Activated gamma-delta T cell treated with anti-CD3 and anti-CD28 coated beads, Interleukin-2, amount 50 U/mL, for 16 hours (primary cell): Measurements from ENCODE around the gene CD79B.
"Not testable (repeated sequence)": the region's sequence is repeated elsewhere in the genome, so short reads cannot be mapped to it uniquely, and the experiment has no call there.

ENCODE experiments used
- DNase-seq: peaks from one replicate; pipeline ENCODE4 v3.0.0-alpha.2; 2020; ENCODE audit warnings: low read depth

The CD79B gene

GRCh38 chr17:63910096-63910495, 22.0 kb downstream of the CD79B start:
- no peak for DNase-seq

GRCh38 chr17:63909586-63909985, 22.5 kb downstream of the CD79B start:
- DNase-seq = not testable (repeated sequence)

DNA sequence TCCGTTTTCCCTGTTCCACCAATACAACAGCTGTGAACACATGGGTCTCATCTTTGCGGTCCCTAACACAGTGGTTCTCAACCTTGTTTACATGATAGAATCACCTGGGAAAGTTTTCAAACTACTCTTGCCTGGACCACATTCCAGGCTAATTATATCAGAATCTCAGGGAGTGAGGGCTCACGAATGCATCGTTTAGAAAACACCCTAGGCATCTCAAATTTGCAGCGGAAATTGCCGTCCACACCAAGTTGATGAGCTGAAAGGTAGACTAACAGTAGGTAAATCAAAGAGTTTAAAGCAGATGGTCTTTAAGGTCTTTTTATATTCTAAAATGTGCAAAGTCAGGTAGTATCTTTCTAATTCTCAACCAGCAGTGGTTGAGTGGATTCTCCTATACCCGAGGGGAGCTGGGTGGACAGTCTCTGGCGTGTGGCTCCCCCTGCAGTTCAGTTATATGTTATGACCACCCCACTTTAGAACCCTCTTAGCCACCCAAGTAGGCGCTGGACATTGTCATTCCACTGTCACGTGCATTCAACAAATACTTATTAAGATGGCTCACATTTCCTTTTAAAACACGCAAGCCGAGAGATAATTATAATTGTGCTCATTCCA, 24.9 kb downstream of the CD79B start:
- not testable (repeated sequence) for DNase-seq

- not testable (repeated sequence) for DNase-seq
Measured at GRCh38 chr17:63904796-63905195, 27.3 kb downstream of the CD79B start.

DNA sequence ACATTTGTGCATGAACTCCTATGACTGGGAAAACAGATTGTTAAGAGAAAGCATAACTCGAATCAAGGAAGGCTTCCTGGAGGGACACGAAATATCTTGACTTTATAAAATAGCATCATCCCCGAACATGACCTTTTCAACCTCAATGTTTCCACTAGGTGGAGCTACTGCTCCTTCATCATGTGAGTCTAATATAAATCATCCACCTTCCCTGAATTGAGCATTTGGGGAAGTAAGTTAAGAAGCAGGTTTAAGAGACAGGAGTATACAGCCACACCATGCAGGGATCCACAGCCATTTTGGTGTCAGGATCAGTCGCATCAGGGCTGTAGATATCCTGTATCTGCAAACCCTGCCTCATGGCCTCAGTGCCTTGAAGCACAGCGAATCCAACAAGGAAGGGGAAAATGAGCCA, 28.3 kb downstream of the CD79B start:
- DNase-seq = not testable (repeated sequence)

- DNase-seq = not testable (repeated sequence)
Measured at GRCh38 chr17:63901971-63902370, 30.2 kb downstream of the CD79B start.

DNA sequence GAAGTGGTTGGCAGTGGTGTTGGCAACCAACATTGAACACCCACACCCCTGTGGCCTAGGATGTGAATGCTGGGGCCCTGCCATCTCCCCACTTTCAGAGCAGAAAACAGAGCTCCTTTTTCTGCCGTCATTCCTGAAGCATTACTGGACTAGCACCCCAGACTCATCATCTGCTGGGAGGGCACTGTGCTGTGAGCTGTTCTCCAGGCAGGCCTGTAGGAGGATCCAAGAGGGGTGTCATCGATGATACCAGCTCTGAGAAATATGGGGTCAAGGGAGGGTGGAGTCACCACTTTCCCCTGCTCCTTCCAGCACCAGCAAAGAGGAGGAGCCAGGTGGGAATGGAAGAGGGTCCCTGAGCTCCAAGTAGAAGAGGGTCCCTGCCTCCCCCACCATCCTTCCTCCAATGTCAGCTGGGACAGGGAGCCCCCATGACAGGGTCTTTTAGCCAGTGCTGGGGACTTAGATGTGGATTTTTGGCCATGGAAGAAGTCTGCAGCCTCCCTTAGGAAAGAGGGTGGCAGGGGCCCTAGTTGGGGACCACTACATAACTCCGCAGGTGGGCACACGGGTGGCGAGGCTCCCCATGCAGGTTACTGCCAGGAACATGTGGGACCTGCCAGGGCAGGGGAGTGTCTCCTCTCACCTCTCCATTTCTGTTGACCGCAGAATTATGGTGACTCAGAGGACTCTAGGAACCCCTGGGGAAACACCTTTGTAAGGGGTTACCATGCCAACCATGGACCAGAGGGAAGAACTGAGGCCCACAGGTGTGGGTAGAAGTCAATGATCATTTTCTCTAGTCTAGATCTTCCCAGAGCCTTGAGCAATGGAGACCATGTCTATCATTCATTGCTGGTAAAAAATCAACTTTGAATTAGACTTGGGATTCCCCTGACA, 33.0 kb downstream of the CD79B start:
- not testable (repeated sequence) for DNase-seq

- not testable (repeated sequence) for DNase-seq
Measured at GRCh38 chr17:63896524-63897354, 35.4 kb downstream of the CD79B start, which contains the start of gene CSH1. CSH1 (minus strand) TSS chr17:63896574; CDS start chr17:63896511, 63 bp downstream.

GRCh38 chr17:63894821-63895220, 37.3 kb downstream of the CD79B start:
- not testable (repeated sequence) for DNase-seq

- not testable (repeated sequence) for DNase-seq
Measured at GRCh38 chr17:63894021-63894420, 38.1 kb downstream of the CD79B start.

DNA sequence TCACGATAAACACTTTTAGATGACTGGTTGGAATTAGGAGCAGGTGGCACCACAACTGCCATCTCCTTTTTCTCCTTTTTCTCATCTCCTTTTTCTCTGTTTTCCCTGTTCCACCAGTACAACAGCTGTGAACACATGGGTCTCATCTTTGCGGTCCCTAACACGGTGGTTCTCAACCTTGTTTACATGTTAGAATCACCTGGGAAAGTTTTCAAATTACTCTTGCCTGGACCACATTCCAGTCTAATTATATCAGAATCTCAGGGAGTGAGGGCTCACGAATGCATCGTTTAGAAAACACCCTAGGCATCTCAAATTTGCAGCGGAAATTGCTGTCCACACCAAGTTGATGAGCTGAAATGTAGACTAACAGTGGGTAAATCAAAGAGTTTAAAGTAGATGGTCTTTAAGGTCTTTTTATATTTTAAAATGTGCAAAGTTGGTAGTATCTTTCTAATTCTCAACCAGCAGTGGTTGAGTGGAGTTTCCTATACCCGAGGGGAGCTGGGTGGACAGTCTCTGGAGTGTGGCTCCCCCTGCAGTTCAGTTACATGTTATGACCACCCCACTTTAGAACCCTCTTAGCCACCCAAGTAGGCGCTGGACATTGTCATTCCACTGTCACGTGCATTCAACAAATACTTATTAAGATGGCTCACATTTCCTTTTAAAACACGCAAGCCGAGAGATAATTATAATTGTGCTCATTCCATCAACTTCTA, 39.7 kb downstream of the CD79B start:
- not testable (repeated sequence) for DNase-seq

DNA sequence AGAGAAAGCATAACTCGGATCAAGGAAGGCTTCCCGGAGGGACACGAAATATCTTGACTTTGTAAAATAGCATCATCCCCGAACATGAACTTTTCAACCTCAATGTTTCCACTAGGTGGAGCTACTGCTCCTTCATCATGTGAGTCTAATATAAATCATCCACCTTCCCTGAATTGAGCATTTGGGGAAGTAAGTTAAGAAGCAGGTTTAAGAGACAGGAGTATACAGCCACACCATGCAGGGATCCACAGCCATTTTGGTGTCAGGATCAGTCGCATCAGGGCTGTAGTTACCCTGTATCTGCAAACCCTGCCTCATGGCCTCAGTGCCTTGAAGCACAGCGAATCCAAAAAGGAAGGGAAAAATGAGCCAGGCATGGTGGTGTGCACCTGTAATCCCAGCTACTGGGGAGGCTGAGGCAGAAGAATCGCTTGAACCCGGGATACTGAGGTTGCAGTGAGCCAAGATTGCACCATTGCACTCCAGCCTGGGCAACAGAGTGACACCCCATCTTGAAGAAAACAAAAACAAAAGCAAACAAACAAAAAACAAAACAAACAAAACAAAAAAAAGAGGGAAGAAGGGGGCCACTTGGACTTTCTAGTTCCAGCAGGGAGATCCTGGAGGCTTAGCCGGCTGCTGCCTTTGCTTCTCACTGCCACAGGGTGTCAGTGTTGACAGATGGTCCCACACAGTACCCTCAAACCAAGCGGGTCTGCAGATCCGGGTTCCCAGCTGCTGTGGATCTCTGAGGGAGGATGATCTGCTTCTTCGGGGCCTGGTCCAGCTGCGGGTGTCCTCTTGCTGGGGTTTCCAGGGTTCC, 42.9 kb downstream of the CD79B start:
- DNase-seq = not testable (repeated sequence)

DNA sequence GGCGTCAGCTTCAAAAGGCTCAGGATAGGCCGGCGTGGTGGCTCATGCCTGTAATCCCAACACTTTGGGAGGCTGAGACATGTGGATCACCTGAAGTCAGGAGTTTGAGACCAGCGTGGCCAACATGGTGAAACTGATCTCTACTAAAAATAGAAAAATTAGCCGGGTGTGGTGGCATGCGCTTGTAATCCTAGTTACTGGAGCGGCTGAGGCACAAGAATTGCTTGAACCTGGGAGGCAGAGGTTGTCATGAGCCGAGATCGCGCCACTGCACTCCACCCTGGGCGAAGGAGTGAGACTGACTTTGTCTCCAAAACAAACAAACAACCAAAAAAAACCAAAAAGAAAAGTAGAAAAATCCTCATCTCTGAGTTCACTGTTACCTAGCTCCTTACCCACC, 47.0 kb downstream of the CD79B start:
- not testable (repeated sequence) for DNase-seq

DNA sequence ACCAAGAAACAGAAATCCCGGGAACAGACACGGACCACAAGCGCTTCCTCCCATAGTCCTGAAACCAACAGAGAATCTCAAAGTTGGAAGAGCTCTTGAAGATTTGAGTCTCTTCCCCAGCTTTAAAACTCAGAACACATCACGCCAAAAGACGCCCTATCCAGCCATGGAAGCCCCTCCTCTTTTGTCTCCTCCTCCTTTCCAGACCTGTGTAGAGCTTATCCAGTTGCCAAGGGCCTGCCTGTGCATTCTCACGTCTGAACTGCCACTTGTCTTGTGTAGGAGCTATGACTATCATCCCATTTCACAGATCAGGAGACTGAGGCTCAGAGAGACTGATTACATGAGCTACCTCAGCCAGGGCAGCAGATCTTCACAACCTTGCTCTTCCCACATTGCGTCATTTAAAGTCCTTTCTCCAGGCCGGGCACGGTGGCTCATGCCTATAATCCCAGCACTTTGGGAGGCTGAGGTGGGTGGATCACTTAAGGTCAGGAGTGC, 49.5 kb downstream of the CD79B start:
- DNase-seq = not testable (repeated sequence)

- DNase-seq = peak; percentile 31
Measured at GRCh38 chr17:63881935-63882601, 50.1 kb downstream of the CD79B start, which contains the start of gene GH2. GH2 (minus strand) TSS chr17:63881944; CDS start chr17:63881801, 143 bp downstream.

DNA sequence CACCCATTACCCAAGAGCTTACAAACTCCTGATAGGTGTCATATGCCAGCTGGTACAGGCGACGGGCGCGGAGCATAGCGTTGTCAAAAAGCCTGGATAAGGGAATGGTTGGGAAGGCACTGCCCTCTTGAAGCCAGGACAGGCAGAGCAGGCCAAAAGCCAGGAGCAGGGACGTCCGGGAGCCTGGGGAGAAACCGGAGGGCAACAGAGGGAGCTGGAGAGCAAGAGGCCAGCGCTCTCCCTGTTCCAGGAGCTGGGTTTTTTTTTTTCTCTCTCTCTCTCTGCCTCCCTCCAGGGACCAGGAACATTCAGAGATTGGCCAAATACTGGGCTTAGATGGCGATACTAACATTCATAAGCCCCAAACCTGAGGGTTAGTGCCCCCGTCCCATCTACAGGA, 50.8 kb downstream of the CD79B start:
- DNase-seq = not testable (repeated sequence)

- no peak for DNase-seq
Measured at GRCh38 chr17:63880706-63881105, 51.4 kb downstream of the CD79B start.
